ENCODE data around the gene GPR142. TPM values are rescaled to one million over a fixed set of nuclear protein-coding genes. Genes with fewer than 3 reads are reported as not detected.

Gene GPR142
- total and polyA plus RNA-seq, 2 of the 13 experiments (the other 11 are each of a cell fraction or from before 2014, with no cell fraction given) = not detected

GRCh38 chr17:74379495-74380085, 12.3 kb downstream of the GPR142 start (continued):
- TF ChIP-seq CERS6 (CRISPR knock-in tag; IDR thresholded peaks at IDR 0.05) (no peak), U2AF2 (IDR thresholded peaks at IDR 0.05; ENCODE audit: low read depth, low read length) (0 out of 2 replicates have a peak, but pooled peaks have one; percentile 40), KLF6 (CRISPR knock-in tag; IDR thresholded peaks at IDR 0.05) (no peak), SP5 (CRISPR knock-in tag; IDR thresholded peaks at IDR 0.05; ENCODE audit: borderline replicate concordance, low read depth) (peak; percentile 89), ZNF598 (CRISPR knock-in tag; IDR thresholded peaks at IDR 0.05; ENCODE audit: borderline replicate concordance) (peak; percentile 41; the same call in 1 of the 2 replicates), ZFP91 (CRISPR knock-in tag; IDR thresholded peaks at IDR 0.05; ENCODE audit: borderline replicate concordance) (peak; percentile 64; the same call in 1 of the 2 replicates), FOXP4 (CRISPR knock-in tag; IDR thresholded peaks at IDR 0.05) (peak; percentile 40; the same call in 1 of the 2 replicates), CSRNP1 (CRISPR knock-in tag; IDR thresholded peaks at IDR 0.05) (no peak), CTCF (CRISPR knock-in tag; IDR thresholded peaks at IDR 0.05) (peak; percentile 100), YY1 (IDR thresholded peaks at IDR 0.05; ENCODE audit: insufficient read depth, insufficient replicate concordance, low read depth, low read length) (peak; percentile 60), IKZF5 (CRISPR knock-in tag; IDR thresholded peaks at IDR 0.05) (peak; percentile 90; the same call in 1 of the 2 replicates), BCL6 (CRISPR knock-in tag; IDR thresholded peaks at IDR 0.05) (no peak), ZNF710 (CRISPR knock-in tag; IDR thresholded peaks at IDR 0.05; ENCODE audit: borderline replicate concordance) (peak; percentile 72)

Measured in HepG2 (cell line).